Measurements from ENCODE around the gene LYRM4. TPM values are rescaled to one million over a fixed set of nuclear protein-coding genes. Genes with fewer than 3 reads are reported as not detected.
A peak's percentile ranks its signal among the peaks of the same experiment; 100 is the strongest.

The LYRM4 gene
- total and polyA plus RNA-seq, 2 donors (not counting 1 experiment from before 2014, with no cell fraction given), result 14.5 to 31.9 TPM

GRCh38 chr6:5191222-5191621, 69.5 kb downstream of the LYRM4 start:
- no peak overlapping the region for H3K4me3 ChIP-seq (replicated peaks in 1 of 4; ENCODE audit: control extremely low read depth in 1 of 4, insufficient read depth in 1 of 4, low read depth in 3 of 4, low read length in 4 of 4)
- no peak overlapping the region for H2AFZ ChIP-seq (ENCODE audit: low read length)
- no peaks in the 10 kb centered on the region for H3K79me2 ChIP-seq (ENCODE audit: control insufficient read depth, insufficient read depth, low read length)
- no peak overlapping the region for H3K27ac ChIP-seq (ENCODE audit: insufficient read depth, low read length)
- H3K9me3 ChIP-seq (ENCODE audit: control insufficient read depth, insufficient read depth, low read depth, low read length), result no peaks in the 10 kb centered on the region
- no peaks in the 10 kb centered on the region for H4K20me1 ChIP-seq (ENCODE audit: control insufficient read depth, extremely low read depth, insufficient read depth, low read length)
- H3K36me3 ChIP-seq (ENCODE audit: control insufficient read depth, insufficient read depth, low read length), result no peaks in the 10 kb centered on the region
- no peak overlapping the region for H3K9ac ChIP-seq (ENCODE audit: insufficient read depth, low read length)
- no peak overlapping the region for H3K4me2 ChIP-seq (ENCODE audit: extremely low read depth, insufficient read depth, low read length)
- DNase-seq (ENCODE audit: low read depth in 2 of 2), result peak in 1 of 2 donors; percentile 22
- TF ChIP-seq EZH2 (IDR thresholded peaks at IDR 0.05; ENCODE audit: low read length, missing control alignments), result no peak
- TF ChIP-seq, protein P1, sequence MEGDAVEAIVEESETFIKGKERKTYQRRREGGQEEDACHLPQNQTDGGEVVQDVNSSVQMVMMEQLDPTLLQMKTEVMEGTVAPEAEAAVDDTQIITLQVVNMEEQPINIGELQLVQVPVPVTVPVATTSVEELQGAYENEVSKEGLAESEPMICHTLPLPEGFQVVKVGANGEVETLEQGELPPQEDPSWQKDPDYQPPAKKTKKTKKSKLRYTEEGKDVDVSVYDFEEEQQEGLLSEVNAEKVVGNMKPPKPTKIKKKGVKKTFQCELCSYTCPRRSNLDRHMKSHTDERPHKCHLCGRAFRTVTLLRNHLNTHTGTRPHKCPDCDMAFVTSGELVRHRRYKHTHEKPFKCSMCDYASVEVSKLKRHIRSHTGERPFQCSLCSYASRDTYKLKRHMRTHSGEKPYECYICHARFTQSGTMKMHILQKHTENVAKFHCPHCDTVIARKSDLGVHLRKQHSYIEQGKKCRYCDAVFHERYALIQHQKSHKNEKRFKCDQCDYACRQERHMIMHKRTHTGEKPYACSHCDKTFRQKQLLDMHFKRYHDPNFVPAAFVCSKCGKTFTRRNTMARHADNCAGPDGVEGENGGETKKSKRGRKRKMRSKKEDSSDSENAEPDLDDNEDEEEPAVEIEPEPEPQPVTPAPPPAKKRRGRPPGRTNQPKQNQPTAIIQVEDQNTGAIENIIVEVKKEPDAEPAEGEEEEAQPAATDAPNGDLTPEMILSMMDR (conservative IDR thresholded peaks at IDR 0.05 in 1 of 2, IDR thresholded peaks at IDR 0.05 in 1 of 2; ENCODE audit: low read depth in 1 of 2, low read length in 2 of 2), result no peak
- peaks cover 4% of the 10 kb centered on the region for H3K4me1 ChIP-seq (ENCODE audit: control insufficient read depth, extremely low read depth, insufficient read depth, low read length)
- no peaks in the 10 kb centered on the region for H3K27me3 ChIP-seq (ENCODE audit: control insufficient read depth, insufficient read depth, low read length)

- Histone ChIP-seq H3K9ac (ENCODE audit: insufficient read depth, low read length) (no peak overlapping the region), H3K4me2 (ENCODE audit: extremely low read depth, insufficient read depth, low read length) (peak overlapping the region; percentile 17), H3K27me3 (ENCODE audit: control insufficient read depth, insufficient read depth, low read length) (no peaks in the 10 kb centered on the region)
These were observed 70.2 kb downstream of the LYRM4 start for GRCh38 chr6:5190507-5190906.

GRCh38 chr6:5188646-5189045, 72.1 kb downstream of the LYRM4 start:
- Histone ChIP-seq H4K20me1 (ENCODE audit: control insufficient read depth, extremely low read depth, insufficient read depth, low read length) (no peaks in the 10 kb centered on the region), H2AFZ (ENCODE audit: low read length) (no peak overlapping the region), H3K79me2 (ENCODE audit: control insufficient read depth, insufficient read depth, low read length) (no peaks in the 10 kb centered on the region), H3K9ac (ENCODE audit: insufficient read depth, low read length) (no peak overlapping the region), H3K27me3 (ENCODE audit: control insufficient read depth, insufficient read depth, low read length) (no peaks in the 10 kb centered on the region), H3K36me3 (ENCODE audit: control insufficient read depth, insufficient read depth, low read length) (no peaks in the 10 kb centered on the region), H3K9me3 (ENCODE audit: control insufficient read depth, insufficient read depth, low read depth, low read length) (no peaks in the 10 kb centered on the region), H3K4me3 (replicated peaks in 1 of 4; ENCODE audit: control extremely low read depth in 1 of 4, insufficient read depth in 1 of 4, low read depth in 3 of 4, low read length in 4 of 4) (no peak overlapping the region), H3K27ac (ENCODE audit: insufficient read depth, low read length) (no peak overlapping the region), H3K4me1 (ENCODE audit: control insufficient read depth, extremely low read depth, insufficient read depth, low read length) (peaks cover 4% of the 10 kb centered on the region), H3K4me2 (ENCODE audit: extremely low read depth, insufficient read depth, low read length) (no peak overlapping the region)
- DNase-seq (ENCODE audit: low read depth in 2 of 2), result no peak
- no peak for TF ChIP-seq EZH2 (IDR thresholded peaks at IDR 0.05; ENCODE audit: low read length, missing control alignments)
- TF ChIP-seq, protein P1 (conservative IDR thresholded peaks at IDR 0.05 in 1 of 2, IDR thresholded peaks at IDR 0.05 in 1 of 2; ENCODE audit: low read depth in 1 of 2, low read length in 2 of 2), result no peak

More at GRCh38 chr6:5190507-5190906, 70.2 kb downstream of the LYRM4 start:
- H3K27ac ChIP-seq (ENCODE audit: insufficient read depth, low read length), result no peak overlapping the region
- H2AFZ ChIP-seq (ENCODE audit: low read length), result no peak overlapping the region
- DNase-seq (ENCODE audit: low read depth in 2 of 2), result peak; percentile 90 to 95
- H3K9me3 ChIP-seq (ENCODE audit: control insufficient read depth, insufficient read depth, low read depth, low read length), result no peaks in the 10 kb centered on the region
- H3K79me2 ChIP-seq (ENCODE audit: control insufficient read depth, insufficient read depth, low read length), result no peaks in the 10 kb centered on the region
- no peak overlapping the region for H3K4me3 ChIP-seq (replicated peaks in 1 of 4; ENCODE audit: control extremely low read depth in 1 of 4, insufficient read depth in 1 of 4, low read depth in 3 of 4, low read length in 4 of 4)
- no peaks in the 10 kb centered on the region for H4K20me1 ChIP-seq (ENCODE audit: control insufficient read depth, extremely low read depth, insufficient read depth, low read length)
- H3K4me1 ChIP-seq (ENCODE audit: control insufficient read depth, extremely low read depth, insufficient read depth, low read length), result peaks cover 4% of the 10 kb centered on the region
- TF ChIP-seq, protein P1 (conservative IDR thresholded peaks at IDR 0.05 in 1 of 2, IDR thresholded peaks at IDR 0.05 in 1 of 2; ENCODE audit: low read depth in 1 of 2, low read length in 2 of 2), result no peak
- TF ChIP-seq EZH2 (IDR thresholded peaks at IDR 0.05; ENCODE audit: low read length, missing control alignments), result no peak
- H3K36me3 ChIP-seq (ENCODE audit: control insufficient read depth, insufficient read depth, low read length), result no peaks in the 10 kb centered on the region
